Upper lobe of right lung (tissue), 1 donor: ENCODE measurements around the gene GNAL. TPM values are rescaled to one million over a fixed set of nuclear protein-coding genes. Genes with fewer than 3 reads are reported as not detected.
A peak's percentile ranks its signal among the peaks of the same experiment; 100 is the strongest.
"Not testable (repeated sequence)": the region's sequence is repeated elsewhere in the genome, so short reads cannot be mapped to it uniquely, and the experiment has no call there.

Experiments
- ATAC-seq: fragments of 200-7000 bp; cut with Tn5 transposase; one replicate; pipeline ENCODE4 v1.9.1; 2020; ENCODE audit warnings: mild to moderate bottlenecking, moderate library complexity
- DNase-seq: peaks from one replicate; pipeline ENCODE4 v3.0.0-alpha.2; 2020
- H3K27ac ChIP-seq: fragments of 200-600 bp; one replicate; pipeline ENCODE4 v1.8.0; 2022
- H3K27me3 ChIP-seq: fragments of 200-600 bp; one replicate; pipeline ENCODE4 v1.8.0; 2022; ENCODE audit warnings: mild to moderate bottlenecking
- H3K36me3 ChIP-seq: fragments of 200-600 bp; one replicate; pipeline ENCODE4 v1.8.0; 2022
- H3K4me1 ChIP-seq: fragments of 200-600 bp; one replicate; pipeline ENCODE4 v1.8.0; 2022
- H3K4me3 ChIP-seq: fragments of 200-600 bp; one replicate; pipeline ENCODE4 v1.8.0; 2022; ENCODE audit warnings: mild to moderate bottlenecking
- H3K9me3 ChIP-seq: fragments of 200-600 bp; one replicate; pipeline ENCODE4 v1.8.0; 2022
- intact Hi-C: fragments of 100-400 bp; cut with DNase I; formaldehyde crosslinking; loops from one replicate; pipeline ENCODE4 v1.11.0; 2022
- total RNA-seq: library from RNA; stranded (reverse); fragmentation: NEBNext Ultra II Directional; extraction: Animal tissue kit (Norgen Biotek cat#: 25700); gene quantifications from one replicate; pipeline ENCODE4 v1.2.1, GENCODE V29; 2021
- TF ChIP-seq, protein P1 (sequence below): fragments of 200-600 bp; IDR thresholded peaks from one replicate; pipeline ENCODE4 v1.8.0; 2022; ENCODE audit warnings: antibody characterized with exemption
- donor health status: DM: no; HTN: yes; CAD: no; lungs with severe emphysema.

The GNAL gene
- total RNA-seq, 1 donor from 2014 or later, result 4.3 TPM

DNA sequence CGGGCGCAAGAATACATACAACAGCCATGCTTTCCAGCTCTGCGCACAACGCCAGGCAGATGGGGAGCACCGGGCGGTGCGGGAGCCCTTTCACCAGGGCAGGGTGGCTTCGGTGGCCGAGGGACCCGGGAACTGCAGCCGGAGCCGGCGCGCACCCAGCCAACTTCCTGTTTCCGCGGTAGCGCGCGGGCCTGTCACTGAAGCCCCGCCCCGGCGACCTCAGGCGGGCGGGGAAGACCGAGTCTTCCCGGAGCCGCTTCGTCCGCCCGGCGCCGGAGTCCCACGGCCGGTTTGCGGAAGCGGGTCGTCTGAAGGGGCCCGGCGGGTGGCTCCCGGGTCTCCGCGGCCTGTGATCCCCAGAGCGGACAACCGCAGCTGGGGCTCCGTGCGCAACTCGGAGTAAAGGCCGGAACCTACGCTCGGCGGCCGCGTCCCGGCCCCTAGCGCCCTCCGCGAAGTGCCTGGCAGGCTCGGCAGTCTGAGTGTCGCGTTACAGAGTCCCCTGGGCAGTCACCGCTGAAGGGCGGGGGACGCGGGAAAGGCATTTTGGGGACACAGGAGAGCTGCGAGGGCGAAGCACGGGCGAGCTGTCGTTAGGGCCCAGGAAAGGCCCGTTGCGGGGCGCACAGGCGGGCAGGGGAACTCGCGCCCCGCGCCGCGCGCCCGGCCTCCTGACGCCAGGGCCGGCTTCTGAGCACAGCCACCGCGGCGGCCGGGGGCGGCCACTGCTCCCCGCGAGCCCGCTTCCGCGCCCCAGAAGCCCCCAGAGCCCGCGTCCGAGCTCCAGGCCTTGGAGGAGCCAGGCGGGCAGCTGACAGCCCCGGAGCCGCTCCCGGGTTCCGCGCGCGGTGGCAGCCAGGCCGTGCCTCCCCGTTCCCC, 219.4 kb downstream of the GNAL start, which contains the start of gene MPPE1:
Gene MPPE1 (minus strand): TSS at position 136 of the 879 bp plus-strand sequence. CDS start 11,053 bp downstream, outside the sequence.
- Histone ChIP-seq H3K27ac (peak within 1 kb of the TSS; percentile 94), H3K4me3 (peak within 1 kb of the TSS; percentile 75), H3K36me3 (peaks cover 18% of the 10 kb centered on the region), H3K27me3 (no peaks in the 10 kb centered on the region), H3K4me1 (peaks cover 19% of the 10 kb centered on the region), H3K9me3 (no peaks in the 10 kb centered on the region)
- ATAC-seq (peak; percentile 97), DNase-seq (peak; percentile 96)
- intact Hi-C loops, result no loop called here
- TF ChIP-seq, protein P1, sequence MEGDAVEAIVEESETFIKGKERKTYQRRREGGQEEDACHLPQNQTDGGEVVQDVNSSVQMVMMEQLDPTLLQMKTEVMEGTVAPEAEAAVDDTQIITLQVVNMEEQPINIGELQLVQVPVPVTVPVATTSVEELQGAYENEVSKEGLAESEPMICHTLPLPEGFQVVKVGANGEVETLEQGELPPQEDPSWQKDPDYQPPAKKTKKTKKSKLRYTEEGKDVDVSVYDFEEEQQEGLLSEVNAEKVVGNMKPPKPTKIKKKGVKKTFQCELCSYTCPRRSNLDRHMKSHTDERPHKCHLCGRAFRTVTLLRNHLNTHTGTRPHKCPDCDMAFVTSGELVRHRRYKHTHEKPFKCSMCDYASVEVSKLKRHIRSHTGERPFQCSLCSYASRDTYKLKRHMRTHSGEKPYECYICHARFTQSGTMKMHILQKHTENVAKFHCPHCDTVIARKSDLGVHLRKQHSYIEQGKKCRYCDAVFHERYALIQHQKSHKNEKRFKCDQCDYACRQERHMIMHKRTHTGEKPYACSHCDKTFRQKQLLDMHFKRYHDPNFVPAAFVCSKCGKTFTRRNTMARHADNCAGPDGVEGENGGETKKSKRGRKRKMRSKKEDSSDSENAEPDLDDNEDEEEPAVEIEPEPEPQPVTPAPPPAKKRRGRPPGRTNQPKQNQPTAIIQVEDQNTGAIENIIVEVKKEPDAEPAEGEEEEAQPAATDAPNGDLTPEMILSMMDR, result no peak

GRCh38 chr18:11909061-11909455, 220.0 kb downstream of the GNAL start:
- TF ChIP-seq, protein P1, result no peak
- intact Hi-C loops, result no loop called here

GRCh38 chr18:11909591-11910026, 220.5 kb downstream of the GNAL start:
- Histone ChIP-seq H3K27me3 (no peaks in the 10 kb centered on the region), H3K4me1 (peaks cover 19% of the 10 kb centered on the region), H3K4me3 (peak overlapping the region; percentile 75), H3K9me3 (no peaks in the 10 kb centered on the region), H3K36me3 (peaks cover 9% of the 10 kb centered on the region), H3K27ac (peak overlapping the region; percentile 94)
- ATAC-seq (peak; percentile 5), DNase-seq (no peak)
- TF ChIP-seq, protein P1, result no peak
- intact Hi-C loops, result no loop called here

More at GRCh38 chr18:11909061-11909455, 220.0 kb downstream of the GNAL start:
- ATAC-seq (no peak), DNase-seq (no peak)
- H3K27me3 ChIP-seq, result no peaks in the 10 kb centered on the region
- H3K4me1 ChIP-seq, result peaks cover 19% of the 10 kb centered on the region
- H3K9me3 ChIP-seq, result no peaks in the 10 kb centered on the region
- peak overlapping the region; percentile 94 for H3K27ac ChIP-seq
- peaks cover 14% of the 10 kb centered on the region for H3K36me3 ChIP-seq
- H3K4me3 ChIP-seq, result peak overlapping the region; percentile 75

- ATAC-seq, result peak; percentile 85
- H3K36me3 ChIP-seq, intact Hi-C loops: not testable (repeated sequence)
Measured at GRCh38 chr18:11916880-11917279, 227.8 kb downstream of the GNAL start.

GRCh38 chr18:11919522-11919921, 230.5 kb downstream of the GNAL start:
- H3K27me3 ChIP-seq, H3K4me3 ChIP-seq, ATAC-seq, intact Hi-C loops, H3K4me1 ChIP-seq, H3K27ac ChIP-seq, H3K9me3 ChIP-seq, H3K36me3 ChIP-seq, DNase-seq: not testable (repeated sequence)

More at GRCh38 chr18:11916880-11917279, 227.8 kb downstream of the GNAL start:
- not testable (repeated sequence) for H3K4me1 ChIP-seq, H3K27ac ChIP-seq, H3K27me3 ChIP-seq, H3K4me3 ChIP-seq, H3K9me3 ChIP-seq, DNase-seq

DNA sequence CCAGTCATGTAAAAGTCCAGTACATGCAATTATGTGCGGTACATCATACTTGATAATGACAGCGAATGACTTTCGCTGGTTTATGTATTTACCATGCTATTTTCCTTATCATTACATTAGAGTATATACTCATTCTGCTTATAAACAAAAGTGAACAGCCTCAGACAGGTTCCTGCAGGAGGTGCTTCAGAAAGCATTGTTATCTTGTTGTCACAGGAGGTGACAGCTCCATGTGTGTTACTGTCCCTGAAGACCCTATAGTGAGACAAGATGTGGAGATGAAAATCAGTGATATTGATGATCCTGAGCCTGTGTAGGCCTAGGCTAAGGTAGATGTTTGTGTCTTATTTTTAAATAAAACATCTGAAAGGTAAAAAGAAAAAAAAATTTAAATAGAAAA, 234.4 kb downstream of the GNAL start:
- DNase-seq (no peak), ATAC-seq (no peak)
- H3K36me3 ChIP-seq, result no peaks in the 10 kb centered on the region
- no peaks in the 10 kb centered on the region for H3K4me1 ChIP-seq
- intact Hi-C loops, result no loop called here
- H3K9me3 ChIP-seq, result no peaks in the 10 kb centered on the region
- H3K4me3 ChIP-seq, result no peak overlapping the region
- no peaks in the 10 kb centered on the region for H3K27me3 ChIP-seq
- H3K27ac ChIP-seq, result no peak overlapping the region
- TF ChIP-seq, protein P1, result no peak
